A549 (cell line): ENCODE results near the gene SLC25A13. TPM values are rescaled to one million over a fixed set of nuclear protein-coding genes. Genes with fewer than 3 reads are reported as not detected.
A peak's percentile ranks its signal among the peaks of the same experiment; 100 is the strongest.
"Not testable (repeated sequence)": the region's sequence is repeated elsewhere in the genome, so short reads cannot be mapped to it uniquely, and the experiment has no call there.

ENCODE experiments used
- ATAC-seq, 2 experiments: fragments of 200-7000 bp in 1 of 2; fragments of >200 bp in 1 of 2; cut with Nextera tagmentation in 1 of 2; cut with Tn5 transposase in 1 of 2; 3 replicates each; pipeline versions ENCODE4 v1.8.0 to v1.9.1; 2018 to 2020; ENCODE audit warnings: mild to moderate bottlenecking in 1 of 2, moderate library complexity in 1 of 2
- CTCF ChIA-PET: fragments of 300-600 bp; sonication (Branson Sonifier 250); formaldehyde crosslinking; extraction: SDS; loops from one replicate; lab custom pipeline; 2021; ENCODE audit warnings: antibody characterized with exemption, inconsistent platforms; lab: Yijun Ruan, JAX
- POLR2A ChIA-PET: fragments of 350-600 bp; formaldehyde crosslinking; extraction: SDS; loops from one replicate; lab custom pipeline; 2021; ENCODE audit warnings: antibody characterized with exemption, inconsistent platforms; lab: Yijun Ruan, JAX
- DNase-seq, 2 experiments: peaks; one replicate each; pipeline versions ENCODE4 v3.0.0 to v3.0.0-alpha.2; 2011 to 2016; ENCODE audit warnings: low read depth in 1 of 2, low spot score in 1 of 2
- FAIRE-seq: peaks from 2 replicates; lab custom pipeline; 2011; peaks lifted over from hg19 to GRCh38; lab: Jason Lieb, UNC
- H3K27ac ChIP-seq, 2 experiments: fragments of >200 bp; sonication (Bioruptor Twin); formaldehyde crosslinking; 3 replicates each; pipeline ENCODE4 v1.5.1; 2016 to 2017
- H3K4me1 ChIP-seq: fragments of >200 bp; sonication (Bioruptor Twin); formaldehyde crosslinking; 3 replicates; pipeline ENCODE4 v1.6.1; 2016
- H3K4me2 ChIP-seq: fragments of >200 bp; sonication (Bioruptor Twin); formaldehyde crosslinking; 3 replicates; pipeline ENCODE4 v1.6.1; 2016
- H3K4me3 ChIP-seq: fragments of >200 bp; sonication (Bioruptor Twin); formaldehyde crosslinking; 3 replicates; pipeline ENCODE4 v1.5.1; 2016
- H3K9me3 ChIP-seq: fragments of >200 bp; sonication (Bioruptor Twin); formaldehyde crosslinking; 3 replicates; pipeline ENCODE4 v1.6.1; 2016
- ATOH8 ChIP-seq: fragments of 250-450 bp; sonication (Bioruptor Pico); IDR thresholded peaks from 2 replicates; pipeline ENCODE4 v1.5.0; 2020; ENCODE audit warnings: low read depth, mild to moderate bottlenecking, moderate library complexity
- CBX2 ChIP-seq: fragments of 200-600 bp; sonication (generic); IDR thresholded peaks from 2 replicates; pipeline ENCODE4 v1.6.1; 2016; ENCODE audit warnings: low read depth, mild to moderate bottlenecking, borderline replicate concordance
- CBX8 ChIP-seq: fragments of 200-600 bp; sonication (generic); IDR thresholded peaks from 2 replicates; pipeline ENCODE4 v1.6.1; 2016
- E2F6 ChIP-seq: IDR thresholded peaks from 2 replicates; pipeline ENCODE4 v1.6.1; 2012; ENCODE audit warnings: low read depth, borderline replicate concordance
- EHMT2 ChIP-seq: fragments of 200-600 bp; sonication (generic); IDR thresholded peaks from 2 replicates; pipeline ENCODE4 v1.6.1; 2016; ENCODE audit warnings: antibody characterized with exemption, low read depth, mild to moderate bottlenecking, moderate library complexity
- ELK1 ChIP-seq: fragments of 150-350 bp; IDR thresholded peaks from 2 replicates; pipeline ENCODE4 v1.6.1; 2014; ENCODE audit warnings: low read depth, mild to moderate bottlenecking, low read length
- ESRRA ChIP-seq: fragments of 150-350 bp; IDR thresholded peaks from 2 replicates; pipeline ENCODE4 v1.6.1; 2014; ENCODE audit warnings: mild to moderate bottlenecking, low read length, borderline replicate concordance
- FOXS1 ChIP-seq: fragments of 250-450 bp; sonication (Bioruptor Pico); IDR thresholded peaks from 2 replicates; pipeline ENCODE4 v1.5.0; 2020; ENCODE audit warnings: mild to moderate bottlenecking, moderate library complexity
- HDAC2 ChIP-seq: fragments of 200-600 bp; sonication (generic); IDR thresholded peaks from 2 replicates; pipeline ENCODE4 v1.6.1; 2016
- HES2 ChIP-seq: fragments of >200 bp; sonication (Bioruptor Twin); formaldehyde crosslinking; IDR thresholded peaks from 2 replicates; pipeline ENCODE4 v1.6.1; 2016
- HOXA7 ChIP-seq: fragments of 250-450 bp; sonication (Bioruptor Pico); IDR thresholded peaks from 2 replicates; pipeline ENCODE4 v1.5.0; 2020; ENCODE audit warnings: mild to moderate bottlenecking, moderate library complexity
- HOXB13 ChIP-seq: fragments of 250-450 bp; sonication (Bioruptor Pico); IDR thresholded peaks from 2 replicates; pipeline ENCODE4 v1.5.0; 2020; ENCODE audit warnings: low read depth, mild to moderate bottlenecking, moderate library complexity
- HOXB5 ChIP-seq: fragments of 250-450 bp; sonication (Bioruptor Pico); IDR thresholded peaks from 2 replicates; pipeline ENCODE4 v1.5.0; 2020; ENCODE audit warnings: mild to moderate bottlenecking, moderate library complexity
- JUN ChIP-seq, 2 experiments: fragments of >200 bp; sonication (Bioruptor Twin); formaldehyde crosslinking; IDR thresholded peaks; 2 replicates in 1 of 2; 3 replicates in 1 of 2; pipeline ENCODE4 v1.6.1; 2016 to 2017
- JUNB ChIP-seq: fragments of >200 bp; sonication (Bioruptor Twin); formaldehyde crosslinking; IDR thresholded peaks from 2 replicates; pipeline ENCODE4 v1.6.1; 2016
- KDM1A ChIP-seq: fragments of 200-600 bp; sonication (generic); IDR thresholded peaks from 2 replicates; pipeline ENCODE4 v1.6.1; 2016; ENCODE audit warnings: low read depth, mild to moderate bottlenecking
- MAFK ChIP-seq: fragments of 450-650 bp; IDR thresholded peaks from 2 replicates; pipeline ENCODE4 v1.6.1; 2014; ENCODE audit not compliant: partially characterized antibody
- MAX ChIP-seq: IDR thresholded peaks from 2 replicates; pipeline ENCODE4 v1.6.1; 2012
- NFE2L2 ChIP-seq: fragments of 150-350 bp; conservative IDR thresholded peaks from 2 replicates; pipeline ENCODE4 v1.6.1; 2014; ENCODE audit warnings: low read length
- PHF8 ChIP-seq: fragments of 200-600 bp; sonication (generic); IDR thresholded peaks from 2 replicates; pipeline ENCODE4 v1.6.1; 2016; ENCODE audit warnings: low read depth, mild to moderate bottlenecking, antibody characterized with exemption, moderate library complexity, borderline replicate concordance
- POLR2A ChIP-seq: IDR thresholded peaks from 2 replicates; pipeline ENCODE4 v1.6.1; 2012; ENCODE audit warnings: mild to moderate bottlenecking, low read length
- RARB ChIP-seq: fragments of 250-450 bp; sonication (Bioruptor Pico); IDR thresholded peaks from 2 replicates; pipeline ENCODE4 v1.8.0; 2021; ENCODE audit warnings: mild to moderate bottlenecking, moderate library complexity
- RFX5 ChIP-seq: fragments of 450-650 bp; IDR thresholded peaks from 2 replicates; pipeline ENCODE4 v1.7.1; 2014; ENCODE audit warnings: antibody characterized with exemption, mild to moderate bottlenecking, moderate library complexity
- RNF2 ChIP-seq: fragments of 200-600 bp; sonication (generic); IDR thresholded peaks from 2 replicates; pipeline ENCODE4 v1.6.1; 2016; ENCODE audit warnings: low read depth, mild to moderate bottlenecking, antibody characterized with exemption, moderate library complexity, borderline replicate concordance
- SMC3 ChIP-seq: fragments of >200 bp; sonication (Bioruptor Twin); formaldehyde crosslinking; IDR thresholded peaks from 3 replicates; pipeline ENCODE4 v1.6.1; 2018; ENCODE audit warnings: inconsistent platforms
- ZC3H11A ChIP-seq: fragments of 450-650 bp; IDR thresholded peaks from 2 replicates; pipeline ENCODE4 v1.6.1; 2014; ENCODE audit warnings: antibody characterized with exemption, mild to moderate bottlenecking
- ZFP36 ChIP-seq: fragments of 450-650 bp; IDR thresholded peaks from 2 replicates; pipeline ENCODE4 v1.6.1; 2014; ENCODE audit warnings: borderline replicate concordance; ENCODE audit not compliant: partially characterized antibody
- WGBS: methylation state at CpG from one replicate; pipeline ENCODE4 v1.1.6; 2017; ENCODE audit errors: missing lambda C conversion rate; 5-methylcytosine and 5-hydroxymethylcytosine counted together
- polyA plus RNA-seq, 4 experiments: library from polyadenylated mRNA; depleted of rRNA in 3 of 4; stranded (reverse); fragments of >200 nt; fragmentation: RNase III in 1 of 4; extraction: RNeasy Plus Mini Kit Qiagen cat#74134 plus additional on column Dnase treatment in 1 of 4; gene quantifications; 2 replicates in 3 of 4; 3 replicates in 1 of 4; pipeline ENCODE4 v1.2.3, GENCODE V29; 2011 to 2017

The SLC25A13 gene
- polyA plus RNA-seq, 2 of the 4 experiments (the other 2 are of a cell fraction), result 32.7 to 51.0 TPM

- FAIRE-seq (no peak), ATAC-seq (0 out of 6 replicates have a peak, but pooled peaks of 1 of the 2 experiments have one; percentile 19), DNase-seq (no peak)
- CTCF ChIA-PET, result interaction anchor here (1.2 kb wide), 1 partner anchor 18 kb away, joined by 3 read pairs; no protein-coding TSS in a partner anchor
- H3K4me3 ChIP-seq, result no peak overlapping the region
- H3K9me3 ChIP-seq, result no peaks in the 10 kb centered on the region
- POLR2A ChIA-PET, result no interaction called here
- 71% methylated on average over 1 of the region's 1 CpG for WGBS
- H3K4me2 ChIP-seq, result no peak overlapping the region
- no peaks in the 10 kb centered on the region for H3K4me1 ChIP-seq
- no peak overlapping the region for H3K27ac ChIP-seq
- no peak for TF ChIP-seq SMC3
- TF ChIP-seq KDM1A, result no peak
- TF ChIP-seq JUN (IDR thresholded peaks at IDR 0.05), result no peak
- no peak for TF ChIP-seq RNF2
- TF ChIP-seq RARB, result no peak
- no peak for TF ChIP-seq CBX8
- TF ChIP-seq HOXB5, result no peak
- no peak for TF ChIP-seq E2F6
- TF ChIP-seq HDAC2, result no peak
- no peak for TF ChIP-seq EHMT2
- no peak for TF ChIP-seq RFX5
- TF ChIP-seq MAFK, result no peak
- TF ChIP-seq ZC3H11A, result no peak
- TF ChIP-seq MAX, result no peak
- TF ChIP-seq NFE2L2, result no peak
- TF ChIP-seq ELK1, result no peak
Measured at GRCh38 chr7:96328016-96328415, 6.1 kb upstream of the SLC25A13 start.

- H3K4me2 ChIP-seq, result no peak overlapping the region
- DNase-seq, result no peak
- no peak overlapping the region for H3K4me3 ChIP-seq
- no peaks in the 10 kb centered on the region for H3K9me3 ChIP-seq
- 34% methylated on average over 3 of the region's 3 CpGs for WGBS
- no peak for FAIRE-seq
- 0 out of 3 replicates have a peak, but pooled peaks cover 1% of the 10 kb centered on the region for H3K4me1 ChIP-seq
- H3K27ac ChIP-seq, result no peak overlapping the region
- ATAC-seq, result no peak
- TF ChIP-seq ESRRA (no peak), POLR2A (no peak), HOXA7 (CRISPR knock-in tag) (no peak), ZC3H11A (no peak), CBX2 (no peak), ATOH8 (no peak), EHMT2 (no peak), ZFP36 (no peak), HOXB13 (CRISPR knock-in tag) (no peak), HES2 (no peak), FOXS1 (no peak), PHF8 (no peak), JUNB (no peak), E2F6 (no peak)
- ChIA-PET CTCF (interaction anchor here (1.2 kb wide), 1 partner anchor 19 kb away, joined by 3 read pairs; no protein-coding TSS in a partner anchor), POLR2A (no interaction called here)
Measured at GRCh38 chr7:96327429-96327828, 5.5 kb upstream of the SLC25A13 start.

GRCh38 chr7:96326752-96327151 is 4.9 kb upstream of the SLC25A13 start:
- H3K27ac ChIP-seq, CTCF ChIA-PET, FAIRE-seq, POLR2A ChIA-PET, H3K9me3 ChIP-seq, H3K4me2 ChIP-seq, H3K4me1 ChIP-seq, H3K4me3 ChIP-seq, DNase-seq, ATAC-seq: not testable (repeated sequence)
- 28% methylated on average over 2 of the region's 2 CpGs for WGBS
